Measurements from ENCODE around the gene GLT8D2.
"Not testable (repeated sequence)": the region's sequence is repeated elsewhere in the genome, so short reads cannot be mapped to it uniquely, and the experiment has no call there.

The GLT8D2 gene

GRCh38 chr12:104050436-104050835, 449 bp upstream of the GLT8D2 start:
- no peak for DNase-seq (ENCODE audit: low read depth in 2 of 2)

GRCh38 chr12:104049278-104049902, 597 bp downstream of the GLT8D2 start:
- DNase-seq (ENCODE audit: low read depth in 2 of 2) = no peak

GRCh38 chr12:104048811-104049210, 1.2 kb downstream of the GLT8D2 start:
- DNase-seq (ENCODE audit: low read depth in 2 of 2) = no peak

GRCh38 chr12:104048162-104048561, 1.8 kb downstream of the GLT8D2 start:
- no peak for DNase-seq (ENCODE audit: low read depth in 2 of 2)

- DNase-seq (ENCODE audit: low read depth in 2 of 2) = no peak
These were observed 3.7 kb downstream of the GLT8D2 start for GRCh38 chr12:104046306-104046705.

- DNase-seq (ENCODE audit: low read depth in 2 of 2) = no peak
These were observed 5.8 kb downstream of the GLT8D2 start for GRCh38 chr12:104044158-104044557.

GRCh38 chr12:104042580-104042979, 7.4 kb downstream of the GLT8D2 start:
- no peak for DNase-seq (ENCODE audit: low read depth in 2 of 2)

- not testable (repeated sequence) for DNase-seq (ENCODE audit: low read depth in 2 of 2)
These were observed 10.2 kb downstream of the GLT8D2 start for GRCh38 chr12:104039769-104040168.

GRCh38 chr12:104036143-104036542, 13.8 kb downstream of the GLT8D2 start:
- not testable (repeated sequence) for DNase-seq (ENCODE audit: low read depth in 2 of 2)

- DNase-seq (ENCODE audit: low read depth in 2 of 2) = not testable (repeated sequence)
These were observed 19.4 kb downstream of the GLT8D2 start for GRCh38 chr12:104030596-104030995.

GRCh38 chr12:104026841-104027599, 23.0 kb downstream of the GLT8D2 start:
- DNase-seq (ENCODE audit: low read depth in 2 of 2) = no peak

GRCh38 chr12:104025771-104026170, 24.2 kb downstream of the GLT8D2 start:
- no peak for DNase-seq (ENCODE audit: low read depth in 2 of 2)

GRCh38 chr12:104024348-104024747, 25.6 kb downstream of the GLT8D2 start:
- DNase-seq (ENCODE audit: low read depth in 2 of 2) = no peak

GRCh38 chr12:104023710-104024109, 26.3 kb downstream of the GLT8D2 start:
- DNase-seq (ENCODE audit: low read depth in 2 of 2) = no peak

- no peak for DNase-seq (ENCODE audit: low read depth in 2 of 2)
These were observed 27.2 kb downstream of the GLT8D2 start for GRCh38 chr12:104022786-104023185.

- DNase-seq (ENCODE audit: low read depth in 2 of 2) = not testable (repeated sequence)
These were observed 28.1 kb downstream of the GLT8D2 start for GRCh38 chr12:104021862-104022261.

- no peak for DNase-seq (ENCODE audit: low read depth in 2 of 2)
These were observed 37.7 kb downstream of the GLT8D2 start for GRCh38 chr12:104012331-104012730.

- no peak for DNase-seq (ENCODE audit: low read depth in 2 of 2)
These were observed 38.7 kb downstream of the GLT8D2 start for GRCh38 chr12:104011253-104011652.

- no peak for DNase-seq (ENCODE audit: low read depth in 2 of 2)
These were observed 39.3 kb downstream of the GLT8D2 start for GRCh38 chr12:104010606-104011169.

GRCh38 chr12:104010121-104010520, 39.9 kb downstream of the GLT8D2 start:
- DNase-seq (ENCODE audit: low read depth in 2 of 2) = no peak

GRCh38 chr12:104006929-104007328, 43.1 kb downstream of the GLT8D2 start:
- DNase-seq (ENCODE audit: low read depth in 2 of 2) = no peak

- DNase-seq (ENCODE audit: low read depth in 2 of 2) = no peak
These were observed 46.4 kb downstream of the GLT8D2 start for GRCh38 chr12:104003596-104003995.

GRCh38 chr12:104002686-104003085, 47.3 kb downstream of the GLT8D2 start:
- no peak for DNase-seq (ENCODE audit: low read depth in 2 of 2)
